SK-N-MC (cell line): ENCODE data around the gene BEST4.

Experiments used
- EZH2 ChIP-seq: fragments of 200-600 bp; sonication (generic); IDR thresholded peaks from one replicate; pipeline ENCODE4 v1.6.1; 2017; ENCODE audit warnings: antibody characterized with exemption
- FOXP2 ChIP-seq: optimal IDR thresholded peaks from 2 replicates; pipeline ENCODE3; 2011; ENCODE audit warnings: mild to moderate bottlenecking, moderate library complexity; ENCODE audit not compliant: insufficient read depth; ENCODE audit errors: extremely low read length, control extremely low read depth
- POLR2AphosphoS5 ChIP-seq: IDR thresholded peaks from 2 replicates; pipeline ENCODE4 v1.6.1; 2012; ENCODE audit warnings: mild to moderate bottlenecking, low read depth, low read length, borderline replicate concordance

GRCh38 chr1:44747878-44748277, 40.1 kb downstream of the BEST4 start:
- TF ChIP-seq POLR2AphosphoS5: no peak
- no peak for TF ChIP-seq EZH2
- TF ChIP-seq FOXP2: no peak
